Measurements from ENCODE around the gene RELT.

DNA sequence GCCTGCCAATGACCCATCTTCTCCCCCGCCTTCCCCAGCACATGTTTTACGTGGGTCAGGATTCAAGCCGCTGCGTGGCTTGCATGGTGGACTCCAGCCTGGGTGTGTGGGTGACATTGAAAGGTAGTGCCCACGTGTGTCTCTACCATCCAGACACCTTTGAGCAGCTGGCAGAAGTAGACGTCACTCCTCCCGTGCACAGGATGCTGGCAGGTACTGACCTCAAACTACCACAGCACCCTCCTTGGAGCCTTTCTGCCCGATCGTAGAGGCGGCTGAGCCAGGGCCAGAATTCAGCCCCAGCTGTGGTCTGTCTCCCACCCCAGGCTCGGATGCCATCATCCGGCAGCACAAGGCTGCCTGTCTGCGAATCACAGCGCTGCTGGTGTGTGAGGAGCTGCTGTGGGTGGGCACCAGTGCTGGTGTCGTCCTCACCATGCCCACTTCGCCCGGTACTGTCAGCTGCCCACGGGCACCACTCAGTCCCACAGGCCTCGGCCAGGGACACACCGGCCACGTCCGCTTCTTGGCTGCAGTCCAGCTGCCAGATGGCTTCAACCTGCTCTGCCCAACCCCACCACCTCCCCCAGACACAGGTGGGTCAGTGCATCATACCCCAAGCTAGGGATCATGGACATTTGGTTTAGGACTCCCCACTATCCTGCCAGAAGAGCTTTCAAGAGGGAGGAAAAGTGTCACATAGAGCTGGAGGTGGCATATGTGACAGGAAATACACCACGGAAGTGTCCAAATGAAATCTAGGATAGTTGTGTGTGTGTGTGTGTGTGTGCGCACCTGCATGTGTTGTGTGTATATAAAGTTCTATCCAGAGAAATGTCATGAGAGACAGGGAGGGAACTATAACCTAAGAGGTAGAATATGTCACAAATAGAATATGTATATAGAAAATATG, 10.6 kb upstream of the RELT start:
- TF ChIP-seq CTCF (IDR thresholded peaks at IDR 0.05) (no peak), EP300 (IDR thresholded peaks at IDR 0.05) (no peak)

All from ovary (tissue), 3 donors.